GM12872 (cell line): Measurements from ENCODE around the gene RAPGEF2.

Experiments used
- CTCF ChIP-seq: IDR thresholded peaks from 3 replicates; pipeline ENCODE4 v1.5.1; 2011; ENCODE audit warnings: low read depth, mild to moderate bottlenecking, low read length, moderate library complexity; ENCODE audit not compliant: insufficient read depth

RAPGEF2 gene

GRCh38 chr4:159248384-159249178 is 145.7 kb downstream of the RAPGEF2 start:
- TF ChIP-seq CTCF: no peak

- no peak for TF ChIP-seq CTCF
Measured at GRCh38 chr4:159250751-159251325, 148.0 kb downstream of the RAPGEF2 start.

- no peak for TF ChIP-seq CTCF
Measured at GRCh38 chr4:159252491-159252890, 149.6 kb downstream of the RAPGEF2 start.

DNA sequence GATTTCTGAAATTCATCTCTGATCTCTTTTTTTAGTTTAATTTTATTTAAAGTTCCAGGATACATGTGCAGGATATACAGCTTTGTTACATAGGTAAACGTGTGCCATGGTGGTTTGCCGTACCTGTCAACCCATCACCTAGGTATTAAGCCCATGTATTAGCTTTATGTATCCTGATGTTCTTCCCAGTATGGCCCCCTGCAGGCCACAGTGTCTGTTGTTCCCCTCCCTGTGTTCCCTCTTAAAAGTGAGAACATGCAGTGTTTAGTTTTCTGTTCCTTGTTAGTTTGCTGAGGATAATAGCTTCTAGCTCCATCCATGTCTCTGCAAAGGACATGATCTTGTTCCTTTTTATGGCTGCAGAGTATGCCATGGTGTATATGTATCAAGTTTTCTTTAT is 153.2 kb downstream of the RAPGEF2 start:
- 0 out of 3 replicates have a peak, but pooled peaks have one; percentile 3 for TF ChIP-seq CTCF

- no peak for TF ChIP-seq CTCF
Measured at GRCh38 chr4:159258889-159259560, 156.1 kb downstream of the RAPGEF2 start.

DNA sequence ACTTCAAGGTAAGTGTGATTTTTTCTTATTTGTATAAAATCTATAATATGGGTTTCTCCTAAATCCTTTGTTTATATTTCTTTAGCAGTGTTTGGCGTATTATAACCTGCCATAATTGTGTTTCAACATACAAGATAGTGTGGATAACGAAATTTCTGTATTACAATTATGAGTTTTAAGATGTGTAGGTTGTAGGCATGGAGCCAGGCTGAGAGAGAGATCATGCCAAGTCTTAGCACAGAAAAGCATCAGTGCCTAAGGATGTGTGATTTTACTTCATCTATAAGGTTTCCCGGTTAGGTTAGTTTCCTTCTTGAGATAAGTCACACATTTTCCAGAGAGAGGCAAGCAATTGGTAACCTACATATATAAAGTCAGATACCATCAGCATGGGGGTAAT is 161.2 kb downstream of the RAPGEF2 start:
- no peak for TF ChIP-seq CTCF
